GM18870 (cell line): ENCODE data around the gene KCNH1.

Source experiments
- ATAC-seq: cut with Tn5 transposase; IDR thresholded peaks from one replicate; pipeline ENCODE4 v1.9.1; 2021; ENCODE audit warnings: moderate library complexity; ENCODE audit not compliant: unreplicated experiment

Gene KCNH1

DNA sequence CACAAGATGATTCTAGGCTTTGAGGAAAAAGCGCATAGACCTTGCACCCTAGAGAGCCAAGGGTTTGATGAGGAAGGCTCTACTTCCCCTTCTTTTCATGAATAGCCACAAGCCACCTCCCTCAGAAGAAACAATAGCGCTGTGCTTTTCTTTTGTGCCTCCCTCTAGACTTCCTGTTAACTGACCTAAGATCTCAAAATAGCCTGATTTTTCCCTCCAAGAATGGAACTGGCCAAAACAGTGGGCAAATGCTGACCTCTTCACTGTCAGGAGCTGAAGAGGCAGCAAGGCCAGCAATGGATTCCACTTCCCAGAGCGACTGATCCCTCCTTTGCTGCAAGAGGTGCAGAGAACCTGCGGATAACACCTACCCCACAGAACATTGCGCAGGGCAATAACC lies 362.8 kb downstream of the KCNH1 start:
- ATAC-seq = no peak

DNA sequence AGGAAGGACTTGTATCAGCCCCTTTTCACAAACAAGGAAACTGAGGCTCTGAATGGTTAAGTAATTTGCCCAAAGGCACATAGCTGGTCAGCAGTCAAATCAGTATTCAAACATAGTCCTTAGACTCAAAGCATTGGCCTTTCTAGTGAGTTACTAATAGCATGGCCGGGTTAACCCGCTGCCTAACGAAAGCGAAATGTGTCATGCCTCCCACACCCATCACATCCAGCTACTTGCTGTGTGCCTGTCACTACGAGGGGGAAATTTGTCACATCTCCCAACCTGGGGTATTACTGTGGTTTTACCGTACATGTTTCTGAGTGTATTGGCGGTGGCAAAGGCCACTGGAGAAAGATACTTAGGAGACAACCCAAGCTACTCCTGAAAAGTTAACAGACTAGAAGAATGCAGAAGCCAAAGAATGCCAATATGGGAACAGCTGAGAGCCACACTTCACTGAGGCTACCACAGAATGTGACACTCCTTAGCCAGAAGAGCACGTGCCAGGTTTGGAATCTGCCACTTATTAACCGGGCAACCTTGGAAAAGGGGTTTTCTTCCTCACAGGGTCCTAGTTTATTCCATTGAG lies 363.5 kb downstream of the KCNH1 start:
- ATAC-seq = no peak

DNA sequence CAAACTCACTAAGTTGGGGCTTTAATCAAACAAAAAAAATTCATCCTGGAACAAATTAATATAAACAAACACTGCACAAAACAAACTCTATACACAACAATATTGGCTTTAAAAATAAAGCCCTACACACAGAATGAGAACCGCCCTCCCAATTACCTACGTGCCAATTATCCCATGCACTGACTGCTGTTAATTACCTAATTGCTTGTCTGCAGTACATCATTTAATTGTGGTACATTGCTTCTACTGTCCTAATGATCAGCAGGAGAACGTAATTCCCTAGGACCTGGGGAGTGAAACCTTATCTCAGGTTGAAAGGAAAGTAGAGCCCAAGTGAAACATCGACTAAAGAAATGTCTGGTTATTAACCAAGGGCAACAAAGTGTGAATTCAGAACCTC lies 364.5 kb downstream of the KCNH1 start:
- ATAC-seq = no peak

DNA sequence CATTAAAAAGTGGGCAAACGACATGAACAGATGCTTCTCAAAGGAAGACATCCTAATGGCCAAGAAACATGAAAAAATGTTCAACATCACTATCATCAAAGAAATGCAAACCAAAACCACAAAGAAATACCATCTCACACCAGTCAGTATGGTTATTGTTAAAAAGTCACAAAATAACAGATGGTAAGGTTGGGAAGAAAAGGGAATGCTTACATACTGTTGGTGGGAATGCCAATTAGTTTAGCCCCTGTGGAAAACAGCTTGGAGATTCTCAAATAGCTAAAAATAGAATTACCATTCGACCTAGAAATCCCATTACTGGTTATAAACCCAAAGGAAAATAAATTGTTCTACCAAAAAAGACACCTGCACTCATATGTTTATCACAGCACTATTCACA lies 369.4 kb downstream of the KCNH1 start:
- no peak for ATAC-seq

DNA sequence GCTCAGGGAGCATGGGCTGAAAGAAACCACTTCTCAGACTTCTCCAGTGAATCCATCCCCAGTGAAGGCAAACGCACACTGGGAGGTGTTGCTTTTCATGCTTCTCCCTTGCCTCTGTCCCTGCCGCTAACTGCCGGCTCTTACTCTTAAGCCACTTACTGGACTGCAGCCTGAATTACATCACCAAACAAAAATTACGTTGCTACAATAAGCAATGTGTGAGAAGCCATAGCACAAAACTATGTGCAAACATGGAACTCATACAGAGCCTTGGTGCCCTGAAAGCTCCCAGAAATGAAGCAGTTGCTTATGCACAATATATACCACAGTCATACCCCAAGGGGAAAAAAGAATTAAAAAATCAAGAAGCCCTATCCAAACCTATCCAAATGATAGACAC lies 375.2 kb downstream of the KCNH1 start:
- no peak for ATAC-seq

DNA sequence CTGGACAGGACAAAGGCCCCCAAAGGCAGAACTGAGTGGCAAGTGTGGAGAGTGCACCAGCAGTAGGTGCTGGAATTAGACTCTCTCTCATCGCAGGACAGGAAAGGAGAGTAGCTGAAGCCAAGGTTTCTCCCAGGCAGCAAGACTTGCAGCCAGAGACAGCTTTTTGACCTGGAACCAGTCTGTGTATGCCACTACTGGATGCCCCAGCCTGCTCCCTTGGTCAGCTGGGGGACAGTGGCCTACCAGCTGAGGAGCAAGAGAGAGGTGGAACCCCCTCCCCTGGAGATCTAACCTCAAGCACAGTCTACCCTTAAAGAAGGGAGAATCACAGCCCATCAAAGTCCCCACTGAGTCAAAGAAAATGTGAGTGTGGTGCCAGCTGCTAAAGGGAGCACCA lies 375.7 kb downstream of the KCNH1 start:
- ATAC-seq = no peak

DNA sequence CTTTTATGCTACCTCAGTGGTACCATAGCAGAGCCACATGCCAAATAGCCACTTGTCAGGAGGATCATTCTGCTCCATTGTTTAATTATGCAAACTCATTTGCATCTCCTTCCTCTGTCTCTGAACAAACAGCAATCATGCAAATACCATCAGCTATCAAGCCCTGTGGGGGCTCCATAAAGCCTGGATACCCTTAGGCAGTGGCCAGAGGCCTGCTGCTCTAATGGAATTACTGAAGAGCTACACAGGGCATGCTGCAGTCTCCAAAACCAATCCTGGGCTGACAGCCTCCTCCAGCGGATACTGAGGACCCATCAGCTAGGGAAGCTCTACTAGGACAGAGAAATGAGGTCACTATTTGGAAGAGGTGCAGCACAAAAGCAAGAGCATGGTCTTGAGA lies 376.3 kb downstream of the KCNH1 start:
- no peak for ATAC-seq

DNA sequence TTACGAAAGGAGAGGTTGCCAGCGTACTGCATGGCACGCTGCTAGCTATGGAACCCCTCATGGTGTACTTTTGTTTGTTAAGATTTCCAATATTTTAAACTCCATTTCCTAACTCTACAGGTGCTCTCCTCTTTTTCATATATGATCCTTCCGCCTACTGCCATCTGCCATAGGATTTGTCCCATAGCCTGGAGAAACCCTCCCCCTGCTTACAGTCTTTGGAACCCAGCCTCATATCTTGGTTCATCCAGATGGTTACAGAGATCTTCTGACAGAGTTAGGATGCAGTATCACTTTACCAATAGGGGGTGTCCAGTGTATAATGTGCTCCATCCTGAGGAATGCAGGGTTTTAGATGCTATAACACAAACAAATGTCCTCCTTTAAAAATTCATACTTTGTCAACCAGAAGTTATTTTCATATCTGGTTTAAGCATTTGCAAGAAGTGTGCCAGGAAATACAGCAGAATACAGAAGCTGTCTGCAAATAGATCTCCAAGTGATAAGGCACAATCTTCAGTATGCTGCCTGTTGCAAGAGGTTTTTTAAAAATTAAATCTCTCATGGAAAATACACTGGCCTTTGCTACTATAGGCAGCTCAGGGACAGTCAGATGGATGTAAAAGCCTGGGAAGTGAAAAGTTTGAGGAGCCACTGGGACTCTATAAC lies 377.8 kb downstream of the KCNH1 start:
- ATAC-seq = no peak

DNA sequence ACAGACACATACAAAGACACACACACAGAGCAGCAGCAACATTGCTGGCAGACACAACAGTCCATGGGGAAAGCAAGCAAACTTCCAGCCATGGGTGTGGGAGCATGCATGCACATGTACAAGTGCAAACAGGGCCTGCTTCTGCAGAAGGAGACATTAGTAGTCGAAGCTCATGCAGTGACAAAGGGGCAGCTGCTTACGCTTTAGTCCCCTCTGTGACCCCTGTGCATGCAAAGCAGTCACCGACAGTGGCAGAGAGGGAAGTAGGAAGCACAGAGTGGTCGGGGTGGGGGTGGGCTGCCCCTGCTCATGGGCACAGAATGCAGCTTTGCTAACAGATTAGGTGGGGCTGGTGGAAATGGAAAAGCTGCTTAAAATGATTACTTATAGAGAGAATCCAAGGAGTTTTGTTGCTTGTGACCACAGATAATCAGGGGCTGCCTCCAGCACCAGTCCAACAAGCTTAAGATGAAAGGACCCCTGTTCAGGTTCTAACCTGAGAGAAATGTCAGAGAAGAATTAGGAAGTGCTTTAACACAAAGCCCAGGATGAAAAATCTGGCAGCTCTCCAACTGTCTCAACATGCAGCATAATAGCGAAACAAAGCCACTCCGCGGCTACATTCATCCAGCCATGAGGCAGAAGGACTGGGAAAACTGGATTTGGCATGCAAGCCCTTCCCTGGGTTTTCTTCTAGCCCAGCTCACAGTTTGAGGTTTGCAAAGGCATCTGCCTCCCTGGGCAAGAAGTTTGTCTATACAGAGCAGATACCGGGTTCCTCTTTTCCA lies 378.9 kb downstream of the KCNH1 start:
- ATAC-seq = no peak

DNA sequence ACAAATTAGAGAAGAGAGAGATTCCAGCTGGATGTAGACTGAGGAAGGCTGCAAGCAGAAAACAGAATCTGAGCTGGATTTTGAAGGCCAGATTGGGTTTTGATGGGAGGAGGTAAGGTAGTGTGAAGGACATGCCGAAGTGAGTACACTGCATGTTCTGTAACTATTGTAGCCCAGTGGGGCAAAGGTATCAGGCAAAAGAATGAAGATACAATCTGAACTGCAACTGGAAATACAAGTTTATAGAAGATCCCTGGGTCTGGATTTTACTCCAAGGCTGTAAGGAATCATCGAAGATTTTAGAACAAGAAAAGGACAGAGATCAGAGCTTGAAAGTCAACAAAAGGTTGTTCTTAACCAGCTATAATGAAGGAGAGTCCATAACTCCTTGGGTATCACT lies 382.0 kb downstream of the KCNH1 start:
- ATAC-seq = no peak

DNA sequence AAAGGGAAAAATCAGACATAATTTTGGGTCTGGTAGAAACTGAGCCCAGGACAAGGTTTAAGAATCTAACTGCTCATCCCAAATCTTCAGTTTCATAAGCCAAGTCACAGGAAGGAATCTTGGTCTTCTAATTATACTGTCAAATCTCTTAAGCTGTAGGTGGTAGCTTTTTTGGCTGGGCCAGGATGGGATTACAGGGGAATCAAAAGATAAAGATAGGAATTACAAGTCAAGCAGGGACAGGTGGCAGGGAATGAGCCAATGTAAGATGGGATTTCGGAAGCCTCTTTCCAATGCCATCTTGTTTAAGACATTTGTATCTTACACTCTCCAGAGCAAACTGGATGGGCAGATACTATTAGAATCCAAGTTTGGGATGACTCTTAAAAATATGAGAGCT lies 383.5 kb downstream of the KCNH1 start:
- no peak for ATAC-seq

DNA sequence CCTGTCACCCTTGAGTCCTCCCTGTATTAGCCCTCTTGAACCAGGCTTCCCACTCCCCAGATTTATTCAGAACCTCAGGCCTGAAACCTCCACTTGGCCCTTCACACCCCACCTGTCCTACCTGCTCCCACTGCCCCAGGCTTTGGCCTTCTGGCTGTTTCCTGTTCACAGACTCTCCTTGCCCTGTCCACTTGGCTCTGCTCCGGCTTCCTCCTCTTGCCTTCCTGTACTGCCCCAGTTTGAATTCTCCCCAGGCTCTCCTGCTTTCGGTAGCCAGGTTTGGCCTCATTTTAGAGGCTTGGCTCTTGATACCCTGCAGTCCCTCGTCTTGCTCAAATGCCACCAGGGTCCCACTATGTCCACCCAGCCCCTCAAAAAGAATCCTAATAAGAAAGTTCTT lies 385.2 kb downstream of the KCNH1 start:
- ATAC-seq = no peak

DNA sequence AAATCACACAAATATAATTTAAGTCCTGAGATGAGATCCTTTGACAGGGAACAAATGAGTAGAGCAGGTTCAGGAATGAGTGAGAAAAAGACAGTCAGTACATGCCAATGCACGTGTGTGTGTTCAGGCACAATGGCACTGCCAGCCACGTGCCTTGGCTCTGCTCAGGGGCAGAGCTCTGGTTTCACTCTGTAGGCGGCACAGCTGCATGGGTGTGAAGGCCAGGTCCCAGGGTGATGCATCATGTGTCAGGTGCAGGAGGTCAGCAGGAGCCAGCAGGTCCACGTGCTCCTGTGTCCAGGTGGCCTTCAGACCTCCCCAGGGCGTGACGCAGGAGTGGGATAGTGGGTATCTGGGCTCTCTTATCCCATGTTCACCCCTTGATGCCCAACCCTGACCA lies 386.1 kb downstream of the KCNH1 start:
- ATAC-seq = no peak

DNA sequence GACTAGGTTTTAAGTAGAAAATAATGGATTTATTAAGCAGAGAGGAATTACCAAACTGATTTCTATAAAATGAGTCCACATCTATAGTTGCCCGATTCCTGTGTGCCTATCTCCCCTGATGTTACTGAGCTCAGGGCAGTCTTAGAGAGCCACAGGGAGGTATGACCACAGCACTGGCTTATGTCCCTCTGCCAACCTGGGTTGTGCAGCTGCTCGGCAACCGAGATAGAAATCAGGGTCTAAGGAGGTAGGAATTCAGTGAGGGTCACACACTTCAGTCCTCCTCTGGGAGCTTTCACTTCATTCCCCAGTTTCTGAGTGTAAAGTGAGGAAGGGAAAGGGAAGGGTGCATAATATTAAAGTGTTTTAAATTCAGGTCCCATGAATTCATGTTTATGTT lies 386.8 kb downstream of the KCNH1 start:
- no peak for ATAC-seq

DNA sequence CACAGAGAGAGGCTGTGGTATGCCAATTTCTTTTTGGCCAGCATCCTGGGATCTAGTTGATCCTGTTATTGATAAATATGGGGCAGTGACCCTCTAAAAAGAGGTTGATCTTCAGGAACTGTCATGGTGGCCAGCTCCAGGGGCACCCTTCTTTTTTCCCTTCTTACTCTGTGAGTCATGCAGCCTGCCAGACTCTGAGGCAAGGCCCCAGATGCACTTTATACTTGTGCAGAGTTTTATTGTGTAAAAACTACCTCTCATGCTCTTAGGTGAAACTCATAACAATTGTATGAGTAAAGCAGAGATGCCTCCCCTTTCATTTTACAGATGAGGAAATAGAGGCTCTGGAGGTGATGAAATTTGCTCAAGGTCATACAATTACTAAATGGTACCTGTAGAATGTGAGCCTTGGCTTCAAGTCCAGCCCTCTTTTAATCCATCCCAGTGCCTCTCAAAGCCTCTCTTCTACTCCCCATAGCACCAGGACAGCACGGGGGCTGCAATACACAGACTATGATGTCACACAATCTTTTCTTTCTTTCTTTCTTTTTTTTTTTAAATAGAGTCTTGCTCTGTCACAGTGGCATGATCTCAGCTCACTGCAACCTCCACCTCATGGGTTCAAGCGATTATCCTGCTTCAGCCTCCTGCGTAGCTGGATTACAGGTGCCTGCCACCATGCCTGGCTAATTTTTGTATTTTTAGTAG lies 387.8 kb downstream of the KCNH1 start:
- ATAC-seq = no peak

DNA sequence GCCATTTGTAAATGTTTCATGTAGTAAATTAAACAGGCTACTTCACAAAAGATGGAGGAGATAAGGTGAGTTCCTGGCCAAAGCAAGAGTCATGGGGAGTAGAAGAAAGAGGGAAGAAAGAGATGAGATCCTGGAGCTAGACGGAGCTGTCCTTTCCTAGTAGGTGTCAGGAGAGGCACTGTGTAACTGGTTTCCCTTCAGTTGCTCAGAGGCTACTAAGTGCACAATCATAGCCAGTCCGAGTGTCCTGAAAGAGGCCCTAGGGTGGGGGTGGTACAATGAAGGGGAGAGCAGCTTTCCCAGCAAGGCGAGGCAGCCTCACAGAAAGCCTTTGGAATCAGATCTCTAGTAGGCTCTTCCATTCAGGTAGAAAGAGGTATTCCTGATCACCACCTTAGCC lies 390.9 kb downstream of the KCNH1 start:
- ATAC-seq = no peak

DNA sequence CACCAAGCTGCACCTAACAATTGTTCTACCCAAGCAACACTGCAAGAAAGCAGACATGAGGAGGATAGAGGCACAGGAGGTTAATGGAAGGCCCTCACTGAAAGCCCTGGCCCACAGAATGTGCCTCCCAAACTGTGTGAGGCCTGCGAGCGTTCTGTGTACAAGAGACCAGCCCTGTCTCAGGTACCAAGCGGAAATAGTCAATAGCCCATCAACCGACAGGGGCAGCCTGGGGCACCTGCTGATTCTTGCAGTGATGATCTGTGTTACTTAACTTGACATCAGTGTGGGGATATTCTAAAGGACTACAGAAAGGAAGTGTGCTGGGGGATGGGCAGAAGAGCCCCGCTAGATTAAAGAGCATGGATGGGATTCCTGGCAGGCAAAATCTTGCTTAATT lies 392.4 kb downstream of the KCNH1 start:
- ATAC-seq = no peak

DNA sequence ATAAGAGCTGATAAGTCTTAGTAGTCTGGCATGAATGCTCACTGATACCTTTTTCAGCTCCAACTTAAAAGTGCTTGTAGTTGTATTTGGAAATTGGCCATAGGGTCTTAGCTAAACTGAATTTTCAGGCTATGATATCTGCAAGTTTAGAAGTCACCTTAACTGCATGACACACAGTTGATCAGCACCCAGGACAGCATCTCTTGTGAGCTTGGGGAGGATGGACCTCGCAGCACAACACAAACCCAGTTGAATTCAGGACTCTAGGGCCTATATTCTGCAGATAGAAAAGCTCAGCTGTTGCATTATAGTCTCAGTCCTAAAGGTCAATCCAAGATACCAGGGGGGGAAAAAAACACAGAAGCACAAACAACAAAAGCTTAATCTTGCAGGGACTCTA lies 394.3 kb downstream of the KCNH1 start:
- no peak for ATAC-seq

DNA sequence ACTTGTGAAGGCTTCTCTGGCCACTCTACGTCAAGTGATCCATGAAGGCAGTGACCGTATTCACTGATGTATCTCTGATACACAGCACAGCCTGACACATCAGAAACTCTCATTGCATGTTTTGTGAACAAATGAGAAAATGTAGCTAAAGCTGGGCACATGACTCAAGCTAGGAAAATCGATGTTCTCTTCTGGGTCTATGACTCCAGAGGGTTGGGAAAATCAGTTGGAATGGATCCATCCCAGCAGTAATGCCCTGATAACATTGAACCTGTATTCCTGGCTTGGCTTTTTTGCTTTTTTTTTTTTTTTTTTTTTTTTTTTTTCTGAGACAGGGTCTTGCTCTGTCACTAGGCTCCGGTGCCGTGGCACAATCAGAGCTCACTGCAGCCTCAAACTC lies 395.7 kb downstream of the KCNH1 start:
- no peak for ATAC-seq

DNA sequence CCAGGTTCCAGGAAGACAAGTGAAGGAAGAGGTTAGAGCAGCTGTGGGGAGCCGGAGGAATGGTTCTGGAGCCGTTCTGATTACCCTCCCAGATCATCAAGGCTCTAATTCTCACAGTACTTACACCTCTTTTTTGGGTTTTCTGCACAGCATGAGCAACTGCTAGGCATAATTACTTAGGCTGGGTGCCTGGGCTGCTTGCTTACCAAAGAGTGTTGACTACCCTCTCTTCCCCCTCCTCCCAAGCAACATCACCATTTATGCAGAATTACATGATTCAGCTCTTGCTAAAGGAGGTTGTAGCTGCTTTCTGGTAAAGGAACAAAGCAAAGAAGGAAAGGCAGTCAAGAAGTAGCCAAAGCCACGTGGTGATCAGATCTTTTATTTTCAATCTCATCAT lies 397.2 kb downstream of the KCNH1 start:
- no peak for ATAC-seq

DNA sequence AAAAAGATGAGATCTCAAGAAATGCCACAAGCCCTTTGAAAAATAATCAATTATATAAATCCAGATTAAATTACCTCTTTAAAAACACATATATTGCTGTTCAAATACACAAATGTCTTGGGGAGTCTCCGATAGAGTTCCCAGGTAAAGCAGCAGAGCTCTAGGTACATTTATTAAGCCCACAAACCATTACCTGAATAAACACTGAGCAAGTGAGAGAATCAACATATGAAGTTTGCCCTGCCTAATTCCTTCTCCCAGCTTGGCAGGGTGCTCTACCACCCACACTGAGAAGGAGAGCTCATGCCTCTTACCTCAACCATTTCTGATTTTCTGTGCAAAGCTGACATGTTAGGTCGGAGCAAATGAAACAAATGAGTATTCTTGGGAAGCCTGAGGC lies 402.4 kb downstream of the KCNH1 start:
- ATAC-seq = no peak

DNA sequence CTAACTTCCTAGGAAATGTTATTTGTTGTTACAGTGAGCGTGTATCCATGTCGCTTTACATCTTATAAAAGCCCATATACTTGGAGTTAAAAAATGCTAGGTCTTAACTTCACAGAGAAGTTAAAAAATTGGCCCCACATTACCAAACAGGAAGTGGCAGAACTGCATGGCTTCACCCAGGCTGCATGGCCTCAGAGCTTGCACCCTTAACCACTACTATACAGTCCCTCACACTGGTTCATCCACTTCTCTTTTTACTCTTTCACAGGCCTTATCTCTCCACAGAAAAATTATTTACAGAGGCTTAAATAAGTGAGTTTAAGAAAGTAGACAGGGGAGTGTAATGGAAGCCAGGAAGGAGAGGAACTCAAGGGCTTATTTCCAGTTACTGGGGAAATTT lies 402.8 kb downstream of the KCNH1 start:
- no peak for ATAC-seq
